Gastrocnemius medialis (tissue), 4 donors: ENCODE measurements around the gene IGF1R. TPM values are rescaled to one million over a fixed set of nuclear protein-coding genes. Genes with fewer than 3 reads are reported as not detected.
A peak's percentile ranks its signal among the peaks of the same experiment; 100 is the strongest.

ENCODE experiments used
- ATAC-seq, 2 donors: fragments of 150-250 bp; one replicate each; pipeline ENCODE4 v1.9.1; 2016
- DNase-seq, 2 donors: peaks; one replicate each; pipeline ENCODE4 v3.0.0-alpha.2; 2019
- H3K27ac ChIP-seq, 4 donors: fragments of 200-600 bp; sonication (generic); 1 replicate in 1 of 4; 2 replicates in 3 of 4; pipeline ENCODE4 v1.5.1; 2016 to 2018; ENCODE audit warnings: mild to moderate bottlenecking in 2 of 4, moderate library complexity in 1 of 4
- H3K27me3 ChIP-seq, 3 donors: fragments of 200-600 bp; sonication (generic) in 2 of 3; 1 replicate in 1 of 3; 2 replicates in 2 of 3; pipeline versions ENCODE4 v1.5.1 to v1.6.0; 2016 to 2019; ENCODE audit warnings: mild to moderate bottlenecking in 1 of 3, moderate library complexity in 1 of 3
- H3K36me3 ChIP-seq, 2 donors: fragments of 200-600 bp; sonication (generic) in 1 of 2; one replicate each; pipeline ENCODE4 v1.5.1; 2017 to 2018
- H3K4me1 ChIP-seq, 2 donors: fragments of 200-600 bp; sonication (generic) in 1 of 2; one replicate each; pipeline ENCODE4 v1.5.1; 2016 to 2017; ENCODE audit warnings: mild to moderate bottlenecking in 2 of 2
- H3K4me3 ChIP-seq, 4 donors: fragments of 200-600 bp; sonication (generic) in 3 of 4; 1 replicate in 1 of 4; 2 replicates in 3 of 4; pipeline ENCODE4 v1.5.1; 2016 to 2019; ENCODE audit warnings: mild to moderate bottlenecking in 2 of 4
- H3K9me3 ChIP-seq, 3 donors: fragments of 200-600 bp; sonication (generic) in 2 of 3; 1 replicate in 1 of 3; 2 replicates in 2 of 3; pipeline ENCODE4 v1.5.1; 2016 to 2019
- CTCF ChIP-seq, 5 experiments: fragments of 450-650 bp in 3 of 5; fragments of 200-600 bp in 2 of 5; sonication (generic) in 2 of 5; IDR thresholded peaks in 4 of 5; conservative IDR thresholded peaks in 1 of 5; 1 replicate in 4 of 5; 2 replicates in 1 of 5; pipeline ENCODE4 v1.5.1; 2016 to 2019; ENCODE audit warnings: antibody characterized with exemption in 5 of 5, mild to moderate bottlenecking in 3 of 5, moderate library complexity in 3 of 5
- POLR2A ChIP-seq, 2 donors: fragments of 450-650 bp; IDR thresholded peaks; one replicate each; pipeline ENCODE4 v1.6.1; 2017; ENCODE audit warnings: antibody characterized with exemption in 2 of 2, mild to moderate bottlenecking in 2 of 2, moderate library complexity in 2 of 2
- in situ Hi-C, 4 donors: fragments of 200-750 bp; cut with MboI; loops; one replicate each; pipeline versions ENCODE4 v1.15.0 to v1.8.0; 2017; ENCODE audit warnings: low sequenced_read_pairs in 4 of 4
- intact Hi-C: fragments of 100-400 bp; cut with DNase I; formaldehyde crosslinking; loops from one replicate; pipeline ENCODE4 v1.15.1; 2023; ENCODE audit warnings: low total_unique reads
- total RNA-seq, 4 donors: library from RNA; depleted of rRNA; stranded (reverse); fragments of >200 nt; gene quantifications; one replicate each; pipeline versions ENCODE4 v1.1.0 to v1.2.3, GENCODE V29; 2016

Gene IGF1R
- total RNA-seq, 4 donors from 2014 or later: 10.1 to 50.4 (median 12.3) TPM

DNA sequence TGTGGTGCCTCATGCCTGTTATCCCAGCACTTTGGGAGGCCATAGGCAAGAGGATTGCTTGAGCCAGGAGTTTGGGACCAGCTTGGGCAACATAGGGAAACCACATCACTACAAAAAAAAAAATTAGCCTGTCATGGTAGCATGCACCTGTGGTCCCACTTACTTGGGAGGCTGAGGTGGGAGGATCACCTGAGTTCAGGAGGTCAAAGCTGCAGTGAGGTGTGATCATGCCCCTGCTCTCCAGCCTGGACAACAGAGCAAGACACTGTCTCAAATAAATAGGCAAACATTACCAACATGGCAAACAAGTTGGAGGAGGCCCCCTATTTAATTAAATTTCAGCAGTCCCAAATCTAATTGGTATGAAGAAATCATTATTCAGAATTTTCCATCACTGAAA, 215.6 kb downstream of the IGF1R start:
- TF ChIP-seq POLR2A (IDR thresholded peaks at IDR 0.05) (no peak), CTCF (IDR thresholded peaks at IDR 0.05 in 4 of 5, conservative IDR thresholded peaks at IDR 0.05 in 1 of 5) (no peak)
- Histone ChIP-seq H3K4me1 (peaks cover 0 to 11% of the 10 kb centered on the region in 2 donors), H3K4me3 (no peak overlapping the region), H3K36me3 (no peaks in the 10 kb centered on the region), H3K9me3 (no peaks in the 10 kb centered on the region), H3K27ac (no peak overlapping the region), H3K27me3 (no peaks in the 10 kb centered on the region)
- intact Hi-C loops (no loop called here), in situ Hi-C loops (no loop called here)
- ATAC-seq (no peak), DNase-seq (no peak)

DNA sequence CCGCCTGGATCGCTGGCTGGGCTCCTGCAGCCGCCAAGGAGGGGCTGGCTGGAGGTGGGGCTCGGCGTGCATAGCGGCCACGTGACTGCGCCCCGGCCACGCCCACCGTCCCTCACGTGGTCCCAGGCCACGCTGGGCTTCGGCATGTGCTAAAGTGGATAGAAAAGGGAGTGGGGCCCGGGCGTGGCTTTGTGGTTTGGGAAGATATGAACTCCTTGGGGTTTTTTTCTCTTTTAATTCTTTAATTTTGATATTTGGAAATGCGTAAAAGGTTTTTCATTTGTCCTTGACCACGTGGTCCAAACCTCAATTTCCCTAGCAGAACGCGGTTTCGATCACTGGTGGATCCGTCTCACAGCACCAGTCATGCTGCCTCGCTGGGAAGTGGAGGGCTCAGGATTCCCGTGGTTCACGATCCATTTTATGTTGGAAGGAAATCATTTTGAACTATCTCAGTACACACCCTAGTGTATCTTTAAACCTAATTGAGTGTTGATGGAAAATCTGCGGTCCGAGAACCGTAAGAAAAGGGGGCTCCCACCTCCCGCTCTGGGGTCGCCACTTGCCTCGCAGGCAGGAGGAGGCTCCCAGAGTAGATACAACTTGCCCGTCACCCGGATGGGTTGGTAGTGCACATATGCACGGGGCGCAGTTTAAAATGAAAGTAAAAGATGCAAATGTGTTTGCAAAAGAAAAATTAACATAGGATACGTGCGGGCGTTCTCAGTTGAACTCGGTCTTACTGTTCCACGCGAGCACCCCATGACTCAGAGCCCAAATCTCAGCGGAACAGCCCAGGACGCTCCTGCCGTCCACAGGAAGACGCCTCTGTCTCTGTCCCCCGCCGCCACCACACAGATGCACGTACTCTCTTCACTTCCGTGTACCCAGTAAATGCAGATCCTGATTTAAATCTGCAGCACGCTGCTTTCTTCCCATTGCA, 217.3 kb downstream of the IGF1R start:
- DNase-seq: peak; percentile 57 to 72
- Histone ChIP-seq H3K36me3 (no peaks in the 10 kb centered on the region), H3K27ac (peak overlapping the region; percentile 27 to 70 (median 52)), H3K9me3 (no peaks in the 10 kb centered on the region), H3K4me3 (peak overlapping the region; percentile 48 to 64 (median 52)), H3K27me3 (no peaks in the 10 kb centered on the region), H3K4me1 (peaks cover 0 to 20% of the 10 kb centered on the region in 2 donors)
- peak; percentile 79 to 82 for ATAC-seq
- TF ChIP-seq POLR2A (IDR thresholded peaks at IDR 0.05): no peak
- no peak for TF ChIP-seq CTCF (IDR thresholded peaks at IDR 0.05 in 4 of 5, conservative IDR thresholded peaks at IDR 0.05 in 1 of 5)
- in situ Hi-C loops (no loop called here), intact Hi-C loops (no loop called here)

GRCh38 chr15:98866511-98866910, 218.2 kb downstream of the IGF1R start:
- Histone ChIP-seq H3K4me3 (peak overlapping the region; percentile 48 to 64 (median 52)), H3K9me3 (no peaks in the 10 kb centered on the region), H3K36me3 (no peaks in the 10 kb centered on the region), H3K4me1 (peaks cover 0 to 20% of the 10 kb centered on the region in 2 donors), H3K27ac (peak overlapping the region; percentile 11 to 70 (median 52)), H3K27me3 (no peaks in the 10 kb centered on the region)
- DNase-seq (no peak), ATAC-seq (no peak)
- no peak for TF ChIP-seq POLR2A (IDR thresholded peaks at IDR 0.05)
- no peak for TF ChIP-seq CTCF (IDR thresholded peaks at IDR 0.05 in 4 of 5, conservative IDR thresholded peaks at IDR 0.05 in 1 of 5)
- in situ Hi-C loops: no loop called here
- intact Hi-C loops: no loop called here

DNA sequence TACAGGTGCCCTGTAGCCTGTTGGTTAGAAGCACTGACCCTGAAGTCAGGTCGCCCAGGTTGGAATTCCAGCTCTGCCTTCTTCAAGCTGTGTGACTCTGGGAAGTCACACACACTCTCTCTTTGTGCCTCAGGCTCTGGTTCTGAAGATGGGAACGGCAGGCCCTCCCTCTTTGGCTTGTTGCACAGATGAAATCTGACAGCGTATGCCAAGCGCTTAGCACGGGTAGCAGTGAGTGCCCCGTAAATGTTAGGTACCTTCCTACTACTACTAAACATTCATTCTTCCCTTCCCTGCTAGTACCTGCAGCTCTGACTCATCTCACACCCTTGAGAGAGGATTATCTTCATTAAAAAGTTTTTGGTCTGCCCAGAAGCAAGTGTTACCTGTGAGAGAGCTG, 220.2 kb downstream of the IGF1R start:
- Histone ChIP-seq H3K4me3 (no peak overlapping the region), H3K27me3 (no peaks in the 10 kb centered on the region), H3K9me3 (no peaks in the 10 kb centered on the region), H3K36me3 (no peaks in the 10 kb centered on the region), H3K4me1 (peaks cover 0 to 24% of the 10 kb centered on the region in 2 donors), H3K27ac (no peak overlapping the region)
- in situ Hi-C loops: no loop called here
- TF ChIP-seq POLR2A (IDR thresholded peaks at IDR 0.05): no peak
- no peak for TF ChIP-seq CTCF (IDR thresholded peaks at IDR 0.05 in 4 of 5, conservative IDR thresholded peaks at IDR 0.05 in 1 of 5)
- ATAC-seq (no peak), DNase-seq (no peak)
- intact Hi-C loops: no loop called here
